IPS DF 4.7 (cell line): Measurements from ENCODE around the gene CX3CL1.
"Not testable (repeated sequence)": the region's sequence is repeated elsewhere in the genome, so short reads cannot be mapped to it uniquely, and the experiment has no call there.

Source experiments
- DNase-seq: peaks from one replicate; pipeline ENCODE4 v3.0.0-alpha.2; 2013; ENCODE audit warnings: low spot score; ENCODE audit errors: extremely low read depth

CX3CL1 gene

DNA sequence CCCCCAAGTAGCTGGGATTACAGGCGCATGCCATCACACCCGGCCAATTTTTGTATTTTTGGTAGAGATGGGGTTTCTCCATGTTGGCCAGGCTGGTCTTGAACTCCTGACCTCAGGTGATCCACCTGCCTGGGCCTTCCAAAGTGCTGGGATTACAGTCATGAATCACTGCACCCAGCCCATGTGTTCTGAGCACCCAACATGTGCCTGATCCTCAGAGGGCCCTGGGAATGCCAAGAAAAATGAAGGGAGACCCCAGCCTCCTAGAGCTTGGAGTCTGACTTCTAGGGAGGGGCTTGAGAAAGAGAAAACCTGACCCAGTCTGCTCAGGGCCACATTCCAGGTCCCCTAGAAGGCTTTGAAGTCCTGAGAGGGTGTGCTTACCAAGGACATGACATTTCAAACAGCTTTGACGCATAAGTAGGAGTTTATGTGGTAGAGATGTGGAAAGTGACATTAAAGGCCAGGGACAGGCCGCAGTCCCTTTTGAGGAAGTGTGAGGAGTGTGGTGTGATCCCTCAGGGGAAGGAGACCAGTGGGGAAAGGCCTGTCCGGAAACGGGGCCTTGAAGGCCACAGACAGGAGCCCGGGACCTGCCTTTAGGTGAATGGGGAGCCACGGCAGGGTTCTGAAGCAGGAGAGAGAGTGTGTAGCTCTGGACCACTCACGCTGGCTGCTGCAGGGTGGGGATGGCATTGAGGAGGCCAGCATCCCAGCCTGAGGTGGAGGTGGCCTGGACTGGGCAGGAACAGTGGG is 14.8 kb upstream of the CX3CL1 start:
- no peak for DNase-seq

- DNase-seq, result no peak
Measured at GRCh38 chr16:57358086-57358420, 14.2 kb upstream of the CX3CL1 start.

- DNase-seq, result no peak
Measured at GRCh38 chr16:57358527-57359095, 13.7 kb upstream of the CX3CL1 start, which contains the start of gene CCL22. TSS of gene CCL22 (plus strand) at chr16:57358783. CDS start at chr16:57358817, 34 bp downstream.

GRCh38 chr16:57360321-57360935 is 11.9 kb upstream of the CX3CL1 start:
- DNase-seq, result no peak

GRCh38 chr16:57361404-57361803 is 10.9 kb upstream of the CX3CL1 start:
- no peak for DNase-seq

DNA sequence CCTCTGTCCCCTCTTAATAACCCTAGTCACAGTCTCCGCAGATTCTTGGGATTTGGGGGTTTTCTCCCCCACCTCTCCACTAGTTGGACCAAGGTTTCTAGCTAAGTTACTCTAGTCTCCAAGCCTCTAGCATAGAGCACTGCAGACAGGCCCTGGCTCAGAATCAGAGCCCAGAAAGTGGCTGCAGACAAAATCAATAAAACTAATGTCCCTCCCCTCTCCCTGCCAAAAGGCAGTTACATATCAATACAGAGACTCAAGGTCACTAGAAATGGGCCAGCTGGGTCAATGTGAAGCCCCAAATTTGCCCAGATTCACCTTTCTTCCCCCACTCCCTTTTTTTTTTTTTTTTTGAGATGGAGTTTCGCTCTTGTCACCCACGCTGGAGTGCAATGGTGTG is 8.1 kb upstream of the CX3CL1 start:
- no peak for DNase-seq

- no peak for DNase-seq
Measured at GRCh38 chr16:57366544-57367040, 5.7 kb upstream of the CX3CL1 start.

DNA sequence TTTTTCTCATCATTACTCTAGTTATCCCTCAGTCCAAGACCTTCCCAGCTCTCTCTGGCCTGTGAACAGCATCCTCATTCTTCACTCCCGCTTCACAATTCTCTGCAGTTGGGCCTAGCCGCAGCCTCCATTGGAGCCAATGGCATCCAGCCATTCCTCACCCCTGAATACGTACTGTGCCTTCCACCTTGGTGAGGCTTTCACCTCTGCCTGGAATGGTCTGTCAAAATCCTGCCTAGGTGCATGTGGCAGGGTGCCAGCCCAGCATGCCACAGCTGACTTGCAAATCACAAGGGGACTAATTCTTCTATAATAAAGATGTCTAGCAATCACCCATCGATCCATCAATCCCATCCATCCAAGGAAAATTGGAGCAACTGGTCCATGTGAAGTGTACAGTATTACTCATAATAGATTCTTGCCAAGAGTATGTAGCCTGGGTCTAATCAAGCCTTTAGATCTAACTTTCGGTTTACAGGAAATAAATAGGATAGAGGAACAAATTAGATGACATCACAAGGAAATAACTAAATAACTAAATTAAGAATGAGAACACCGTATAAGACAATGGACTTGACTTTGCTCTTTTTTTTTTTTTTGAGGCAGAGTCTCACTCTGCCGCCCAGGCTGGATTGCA is 5.1 kb upstream of the CX3CL1 start:
- no peak for DNase-seq

DNA sequence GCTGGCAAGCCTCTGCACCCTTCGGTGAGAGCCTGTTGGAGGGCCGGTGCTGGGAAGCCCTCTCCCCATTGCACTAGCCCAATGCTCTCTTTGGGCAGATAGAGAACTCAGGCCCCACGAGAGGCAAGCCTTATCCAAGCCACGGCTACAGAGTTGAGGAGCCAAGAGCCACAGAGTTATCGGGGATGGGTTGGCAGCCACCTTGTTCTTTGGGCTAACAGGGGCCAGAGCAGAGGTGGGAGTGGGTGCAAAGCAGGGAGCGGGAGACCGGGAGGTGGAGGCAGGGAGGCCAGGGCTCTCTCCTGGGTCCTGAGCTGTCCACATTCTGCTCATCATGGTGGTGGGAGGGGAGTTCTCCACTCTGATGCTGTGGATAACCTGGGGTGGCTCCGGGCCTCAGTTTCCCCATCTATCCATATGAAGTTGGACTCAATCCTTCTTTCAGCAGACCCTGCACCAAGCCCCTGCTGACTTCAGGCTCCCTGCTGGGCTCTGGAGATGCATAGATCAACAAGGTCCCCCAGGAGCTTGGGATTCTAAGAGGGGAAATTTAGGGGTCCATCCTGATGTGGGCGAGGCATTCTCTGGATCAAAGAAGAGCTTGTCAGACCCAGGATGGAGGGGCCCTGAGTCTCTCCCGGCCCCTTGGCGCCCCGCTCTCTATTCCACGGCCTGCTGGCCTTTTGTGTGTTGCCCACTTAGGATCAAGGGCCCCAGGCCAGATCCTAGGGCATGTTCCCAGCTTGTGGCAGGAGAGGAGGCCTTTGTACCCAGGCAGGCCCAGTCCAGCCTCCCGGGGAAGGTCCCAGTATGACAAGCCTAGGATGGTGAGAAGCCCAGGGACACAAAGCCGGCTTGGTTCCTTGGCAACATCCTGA is 557 bp upstream of the CX3CL1 start:
- no peak for DNase-seq

- no peak for DNase-seq
Measured at GRCh38 chr16:57373117-57373947, 1.0 kb downstream of the CX3CL1 start.

- no peak for DNase-seq
Measured at GRCh38 chr16:57374067-57374534, 1.8 kb downstream of the CX3CL1 start.

DNA sequence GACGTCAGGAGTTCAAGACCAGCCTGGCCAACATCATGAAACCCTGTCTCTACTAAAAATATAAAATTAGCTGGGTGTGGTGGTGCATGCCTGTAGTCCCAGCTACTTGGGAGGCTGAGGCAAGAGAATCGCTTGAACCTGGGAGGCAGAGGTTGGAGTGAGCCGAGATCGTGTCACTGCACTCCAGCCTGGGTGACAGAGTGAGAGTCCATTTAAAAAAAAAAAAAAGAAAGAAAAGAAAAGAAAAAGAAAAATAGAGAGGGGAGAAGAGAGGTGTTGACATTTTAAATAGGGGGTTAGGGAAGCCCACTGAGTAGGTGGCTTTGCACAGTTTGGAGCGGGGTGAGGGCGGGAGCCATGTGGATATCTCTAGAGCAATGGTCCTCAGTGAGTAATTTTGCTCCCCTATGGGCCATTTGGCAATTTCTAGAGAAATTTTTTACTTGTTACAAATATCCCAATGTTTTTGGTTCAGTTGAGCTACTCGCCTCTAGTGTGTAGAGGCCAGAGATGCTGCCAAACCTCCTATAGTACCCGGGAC is 2.7 kb downstream of the CX3CL1 start:
- not testable (repeated sequence) for DNase-seq

DNA sequence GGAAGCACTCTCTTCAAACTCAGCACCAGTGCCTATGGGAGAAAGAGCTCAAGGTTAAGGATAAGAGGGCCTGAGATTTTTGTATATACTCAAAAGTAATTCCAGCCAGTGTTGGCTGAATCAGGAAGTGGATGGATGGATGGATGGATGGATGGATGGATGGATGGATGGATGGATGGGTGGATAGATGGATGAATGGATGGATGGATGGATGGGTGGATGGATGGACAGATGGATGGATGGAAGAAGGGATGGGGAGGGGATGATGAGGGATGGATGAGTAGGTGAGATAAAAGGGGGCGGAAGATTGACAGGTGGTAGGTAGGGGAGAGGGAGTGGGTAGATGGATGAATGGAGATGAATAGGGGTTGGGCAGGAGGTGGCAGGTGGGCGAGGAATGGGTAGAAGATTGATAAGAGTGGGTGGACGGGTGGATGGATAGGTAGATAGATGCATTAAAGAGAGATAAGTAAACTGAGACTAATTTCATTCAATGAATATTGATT is 4.1 kb downstream of the CX3CL1 start:
- DNase-seq, result no peak

DNA sequence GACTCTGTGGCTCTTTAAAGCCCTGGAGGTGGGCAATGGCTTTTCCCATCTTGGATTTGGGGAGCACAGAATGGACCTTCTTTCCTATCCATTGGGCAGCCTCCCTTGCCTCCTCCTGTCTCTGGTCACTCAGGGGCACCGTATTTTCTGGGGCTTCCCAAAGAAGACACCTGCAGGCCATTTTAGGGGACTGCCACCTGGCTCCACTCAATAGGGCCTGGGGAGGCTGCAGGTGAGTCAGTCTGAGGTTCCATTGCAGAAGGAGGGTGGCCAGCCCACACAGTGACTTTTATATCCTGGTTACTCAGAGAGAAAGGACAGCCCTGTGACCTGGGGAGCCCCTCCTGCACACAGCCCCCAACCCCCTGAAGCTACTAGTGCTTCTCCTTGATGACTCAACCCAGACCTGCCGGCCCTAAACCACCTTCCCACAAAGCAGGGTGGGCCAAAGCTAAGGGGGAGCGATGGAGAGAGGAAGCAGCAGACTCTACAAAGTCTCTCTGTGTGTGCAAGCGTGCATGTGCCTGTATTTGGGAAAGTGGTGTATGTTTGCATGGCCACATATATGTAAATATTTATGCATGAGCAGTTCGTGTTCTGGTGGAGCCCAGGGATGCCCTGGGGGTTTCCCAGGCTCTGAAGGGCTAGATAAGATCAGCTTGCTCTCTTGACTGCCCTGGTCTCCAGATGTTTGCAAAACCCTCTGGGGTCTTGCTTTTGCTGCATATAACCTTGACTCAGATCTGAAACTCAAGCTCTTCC is 5.0 kb downstream of the CX3CL1 start:
- no peak for DNase-seq

DNA sequence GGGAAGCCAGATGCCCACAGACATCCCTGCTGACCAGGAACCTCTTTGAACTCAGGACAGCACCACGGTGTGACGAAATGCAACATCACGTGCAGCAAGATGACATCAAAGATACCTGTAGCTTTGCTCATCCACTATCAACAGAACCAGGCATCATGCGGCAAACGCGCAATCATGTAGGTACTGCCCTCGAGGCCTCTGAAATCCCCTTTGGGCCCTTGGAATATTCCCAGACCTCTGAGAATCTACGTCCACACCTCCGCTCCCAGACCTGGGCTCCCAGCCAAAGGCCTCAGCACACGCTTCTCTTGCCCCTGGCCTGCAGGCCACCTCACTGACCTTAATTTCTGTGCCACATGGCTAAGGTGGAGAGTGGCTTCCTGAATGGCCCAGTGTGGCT is 7.3 kb downstream of the CX3CL1 start:
- no peak for DNase-seq

- no peak for DNase-seq
Measured at GRCh38 chr16:57380671-57381462, 8.6 kb downstream of the CX3CL1 start.

DNA sequence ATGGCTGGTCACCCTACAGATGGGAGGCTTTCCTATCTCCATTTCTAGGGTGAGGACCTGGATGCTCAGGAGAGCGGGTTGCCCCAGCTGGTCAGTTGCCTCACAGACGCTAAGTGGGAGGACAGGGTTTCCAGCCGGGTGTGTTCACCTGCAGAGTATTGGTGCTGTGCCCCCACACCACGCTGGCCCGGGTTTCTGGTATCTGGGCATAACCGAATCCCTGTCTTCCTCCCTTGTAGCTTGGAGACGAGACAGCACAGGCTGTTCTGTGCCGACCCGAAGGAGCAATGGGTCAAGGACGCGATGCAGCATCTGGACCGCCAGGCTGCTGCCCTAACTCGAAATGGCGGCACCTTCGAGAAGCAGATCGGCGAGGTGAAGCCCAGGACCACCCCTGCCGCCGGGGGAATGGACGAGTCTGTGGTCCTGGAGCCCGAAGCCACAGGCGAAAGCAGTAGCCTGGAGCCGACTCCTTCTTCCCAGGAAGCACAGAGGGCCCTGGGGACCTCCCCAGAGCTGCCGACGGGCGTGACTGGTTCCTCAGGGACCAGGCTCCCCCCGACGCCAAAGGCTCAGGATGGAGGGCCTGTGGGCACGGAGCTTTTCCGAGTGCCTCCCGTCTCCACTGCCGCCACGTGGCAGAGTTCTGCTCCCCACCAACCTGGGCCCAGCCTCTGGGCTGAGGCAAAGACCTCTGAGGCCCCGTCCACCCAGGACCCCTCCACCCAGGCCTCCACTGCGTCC is 9.7 kb downstream of the CX3CL1 start:
- no peak for DNase-seq
